Measurements from ENCODE around the gene GATA5. TPM values are rescaled to one million over a fixed set of nuclear protein-coding genes. Genes with fewer than 3 reads are reported as not detected.

The GATA5 gene
- polyA plus RNA-seq, 1 of the 3 experiments (the other 2 are of a cell fraction): not detected

DNA sequence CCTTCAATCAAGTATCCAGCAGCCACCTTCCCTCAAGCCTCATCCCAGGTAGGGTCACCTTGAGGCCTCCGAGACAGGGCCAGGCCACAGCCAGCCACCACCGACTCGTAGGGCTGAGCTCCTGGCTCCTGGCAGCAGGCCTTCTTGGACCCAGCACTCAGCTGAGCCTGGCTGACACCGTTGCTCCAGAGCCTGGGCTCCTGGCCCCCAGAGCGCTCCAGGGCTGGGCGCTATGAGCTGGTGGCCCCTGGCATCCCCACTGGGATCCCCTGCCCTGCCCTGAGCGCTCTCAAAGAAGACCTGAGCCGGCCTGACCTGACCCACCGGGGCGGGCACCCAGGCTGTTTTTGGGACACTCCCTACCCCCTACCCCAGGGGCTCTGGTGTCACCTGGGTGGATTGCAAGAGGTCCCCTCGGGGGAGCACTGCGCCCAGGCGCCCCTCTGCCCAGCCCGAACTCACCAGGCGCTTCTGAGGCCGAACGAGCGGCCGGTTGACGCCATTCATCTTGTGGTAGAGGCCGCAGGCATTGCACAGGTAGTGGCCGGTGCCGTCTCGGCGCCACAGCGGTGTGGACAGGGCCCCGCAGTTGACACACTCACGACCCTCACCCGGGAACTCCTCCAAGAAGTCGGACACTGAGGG is 2.7 kb downstream of the GATA5 start:
- Histone ChIP-seq H2AFZ (ENCODE audit: low read depth) (no peak overlapping the region), H3K27ac (ENCODE audit: low read depth in 2 of 2, low read length in 1 of 2) (no peak overlapping the region), H3K4me1 (ENCODE audit: control insufficient read depth in 1 of 2, insufficient read depth in 2 of 2, low read depth in 1 of 2, low read length in 1 of 2) (no peaks in the 10 kb centered on the region; a peak in 1 of 4 replicates), H3K27me3 (ENCODE audit: insufficient read depth) (peaks cover 44% of the 10 kb centered on the region), H3K9me3 (no peaks in the 10 kb centered on the region), H3K4me2 (no peak overlapping the region), H4K20me1 (ENCODE audit: insufficient read depth) (no peaks in the 10 kb centered on the region), H3K4me3 (ENCODE audit: low read depth in 2 of 2, low read length in 1 of 2) (no peak overlapping the region), H3K9ac (no peak overlapping the region), H3K9me2 (no peaks in the 10 kb centered on the region), H3K79me2 (ENCODE audit: insufficient read depth) (no peaks in the 10 kb centered on the region), H3K36me3 (replicated peaks in 1 of 2; ENCODE audit: control insufficient read depth in 1 of 2, insufficient read depth in 2 of 2, low read length in 1 of 2) (no peaks in the 10 kb centered on the region), H3F3A (replicated peaks; ENCODE audit: insufficient read depth) (no peaks in the 10 kb centered on the region)
- DNase-seq: no peak
- TF ChIP-seq, protein P1, sequence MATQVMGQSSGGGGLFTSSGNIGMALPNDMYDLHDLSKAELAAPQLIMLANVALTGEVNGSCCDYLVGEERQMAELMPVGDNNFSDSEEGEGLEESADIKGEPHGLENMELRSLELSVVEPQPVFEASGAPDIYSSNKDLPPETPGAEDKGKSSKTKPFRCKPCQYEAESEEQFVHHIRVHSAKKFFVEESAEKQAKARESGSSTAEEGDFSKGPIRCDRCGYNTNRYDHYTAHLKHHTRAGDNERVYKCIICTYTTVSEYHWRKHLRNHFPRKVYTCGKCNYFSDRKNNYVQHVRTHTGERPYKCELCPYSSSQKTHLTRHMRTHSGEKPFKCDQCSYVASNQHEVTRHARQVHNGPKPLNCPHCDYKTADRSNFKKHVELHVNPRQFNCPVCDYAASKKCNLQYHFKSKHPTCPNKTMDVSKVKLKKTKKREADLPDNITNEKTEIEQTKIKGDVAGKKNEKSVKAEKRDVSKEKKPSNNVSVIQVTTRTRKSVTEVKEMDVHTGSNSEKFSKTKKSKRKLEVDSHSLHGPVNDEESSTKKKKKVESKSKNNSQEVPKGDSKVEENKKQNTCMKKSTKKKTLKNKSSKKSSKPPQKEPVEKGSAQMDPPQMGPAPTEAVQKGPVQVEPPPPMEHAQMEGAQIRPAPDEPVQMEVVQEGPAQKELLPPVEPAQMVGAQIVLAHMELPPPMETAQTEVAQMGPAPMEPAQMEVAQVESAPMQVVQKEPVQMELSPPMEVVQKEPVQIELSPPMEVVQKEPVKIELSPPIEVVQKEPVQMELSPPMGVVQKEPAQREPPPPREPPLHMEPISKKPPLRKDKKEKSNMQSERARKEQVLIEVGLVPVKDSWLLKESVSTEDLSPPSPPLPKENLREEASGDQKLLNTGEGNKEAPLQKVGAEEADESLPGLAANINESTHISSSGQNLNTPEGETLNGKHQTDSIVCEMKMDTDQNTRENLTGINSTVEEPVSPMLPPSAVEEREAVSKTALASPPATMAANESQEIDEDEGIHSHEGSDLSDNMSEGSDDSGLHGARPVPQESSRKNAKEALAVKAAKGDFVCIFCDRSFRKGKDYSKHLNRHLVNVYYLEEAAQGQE (IDR thresholded peaks at IDR 0.05; ENCODE audit: low read depth, low read length): no peak
- TF ChIP-seq RAD21 (IDR thresholded peaks at IDR 0.05; ENCODE audit: low read length): no peak
- TF ChIP-seq SMC3 (IDR thresholded peaks at IDR 0.05; ENCODE audit: low read depth, low read length): no peak
- no peak for TF ChIP-seq RXRA (IDR thresholded peaks at IDR 0.05; ENCODE audit: borderline replicate concordance, low read depth)
- POLR2A ChIA-PET: no interaction called here
- CTCF ChIA-PET: interaction anchor here (1.1 kb wide), 1 partner anchor 63 kb away, joined by 3 read pairs; no protein-coding TSS in a partner anchor
- WGBS (ENCODE audit: low lambda C conversion rate): 67% methylated on average over 9 of the region's 30 CpGs

DNA sequence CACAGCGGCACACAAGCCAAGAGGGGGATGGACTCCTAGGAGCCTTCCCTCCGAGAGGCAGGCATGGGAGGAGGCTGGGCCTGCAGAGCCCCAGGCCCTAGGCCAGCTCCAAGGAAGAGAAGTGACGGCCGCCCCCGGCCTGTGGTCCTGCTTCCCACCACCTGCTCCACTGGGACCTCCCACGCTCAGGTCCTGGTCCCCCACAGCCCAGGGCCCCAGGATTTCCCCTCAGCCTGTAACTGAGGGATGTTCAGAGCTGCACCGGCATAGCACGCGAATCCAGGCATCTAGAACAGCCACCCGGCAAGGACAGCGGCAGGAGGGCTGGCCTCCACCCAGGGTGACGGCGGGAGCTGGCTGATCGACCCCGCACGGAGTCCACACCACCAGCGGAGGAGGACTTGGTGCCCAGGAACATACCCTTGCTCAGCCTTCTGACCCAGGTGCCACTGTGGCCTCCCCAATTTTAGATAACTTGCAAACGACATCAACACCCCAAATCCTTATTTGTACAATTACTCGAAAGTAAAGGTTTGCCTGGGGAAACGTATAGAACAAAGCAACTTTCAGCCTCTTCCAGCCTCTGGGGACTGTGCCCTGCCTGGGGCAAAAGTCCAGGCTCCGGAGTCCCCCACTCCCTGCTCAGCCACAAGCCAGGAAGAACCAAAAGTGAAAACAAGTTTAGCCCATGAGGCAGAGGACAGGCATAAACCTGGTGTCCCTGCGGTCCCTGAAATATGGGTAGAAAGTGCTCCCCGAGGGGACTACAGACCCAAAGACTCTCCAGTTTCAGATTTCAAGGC is 3.5 kb downstream of the GATA5 start:
- H3K27ac ChIP-seq (ENCODE audit: low read depth in 2 of 2, low read length in 1 of 2): no peak overlapping the region
- CTCF ChIA-PET: interaction anchor here (2.4 kb wide), 1 partner anchor 62 kb away, joined by 8 read pairs; no protein-coding TSS in a partner anchor
- no peaks in the 10 kb centered on the region for H3K9me3 ChIP-seq
- H3K4me2 ChIP-seq: no peak overlapping the region
- H3K9me2 ChIP-seq: no peaks in the 10 kb centered on the region
- H3K9ac ChIP-seq: no peak overlapping the region
- H3K4me3 ChIP-seq (ENCODE audit: low read depth in 2 of 2, low read length in 1 of 2): no peak overlapping the region
- no peaks in the 10 kb centered on the region for H3F3A ChIP-seq (replicated peaks; ENCODE audit: insufficient read depth)
- DNase-seq: no peak
- peaks cover 37% of the 10 kb centered on the region for H3K27me3 ChIP-seq (ENCODE audit: insufficient read depth)
- H3K4me1 ChIP-seq (ENCODE audit: control insufficient read depth in 1 of 2, insufficient read depth in 2 of 2, low read depth in 1 of 2, low read length in 1 of 2): no peaks in the 10 kb centered on the region; a peak in 1 of 4 replicates
- H2AFZ ChIP-seq (ENCODE audit: low read depth): no peak overlapping the region
- H4K20me1 ChIP-seq (ENCODE audit: insufficient read depth): no peaks in the 10 kb centered on the region
- no peak for TF ChIP-seq FOXJ3 (CRISPR knock-in tag; IDR thresholded peaks at IDR 0.05)
- TF ChIP-seq MEF2A (IDR thresholded peaks at IDR 0.05; ENCODE audit: borderline replicate concordance, low read depth): no peak
- TF ChIP-seq RCOR1 (IDR thresholded peaks at IDR 0.05; ENCODE audit: low read length): no peak
- no peak for TF ChIP-seq EZH2phosphoT487 (IDR thresholded peaks at IDR 0.05; ENCODE audit: borderline replicate concordance, low read depth)
- TF ChIP-seq YY1 (IDR thresholded peaks at IDR 0.05; ENCODE audit: low read depth): no peak
- no peak for TF ChIP-seq TCF12 (IDR thresholded peaks at IDR 0.05)
- TF ChIP-seq, protein P1 (IDR thresholded peaks at IDR 0.05; ENCODE audit: low read depth, low read length): no peak
- TF ChIP-seq CHD2 (IDR thresholded peaks at IDR 0.05; ENCODE audit: low read length, partially characterized antibody): no peak
- TF ChIP-seq, protein P2, sequence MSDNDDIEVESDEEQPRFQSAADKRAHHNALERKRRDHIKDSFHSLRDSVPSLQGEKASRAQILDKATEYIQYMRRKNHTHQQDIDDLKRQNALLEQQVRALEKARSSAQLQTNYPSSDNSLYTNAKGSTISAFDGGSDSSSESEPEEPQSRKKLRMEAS (IDR thresholded peaks at IDR 0.05; ENCODE audit: low read depth): no peak
- no peak for TF ChIP-seq NFIC (IDR thresholded peaks at IDR 0.05; ENCODE audit: borderline replicate concordance)
- no peak for TF ChIP-seq RXRA (IDR thresholded peaks at IDR 0.05; ENCODE audit: borderline replicate concordance, low read depth)
- TF ChIP-seq ELF1 (IDR thresholded peaks at IDR 0.05): no peak
- TF ChIP-seq NRF1 (IDR thresholded peaks at IDR 0.05; ENCODE audit: low read depth, low read length): no peak
- TF ChIP-seq GATA2 (CRISPR knock-in tag; IDR thresholded peaks at IDR 0.05): no peak
- POLR2A ChIA-PET: no interaction called here
- 85% methylated on average over 17 of the region's 23 CpGs for WGBS (ENCODE audit: low lambda C conversion rate)
- no peaks in the 10 kb centered on the region for H3K36me3 ChIP-seq (replicated peaks in 1 of 2; ENCODE audit: control insufficient read depth in 1 of 2, insufficient read depth in 2 of 2, low read length in 1 of 2)
- H3K79me2 ChIP-seq (ENCODE audit: insufficient read depth): no peaks in the 10 kb centered on the region
